ENCODE measurements around the gene ARHGEF4. TPM values are rescaled to one million over a fixed set of nuclear protein-coding genes. Genes with fewer than 3 reads are reported as not detected.

ARHGEF4 gene
- total and polyA plus RNA-seq, 10 of the 15 experiments (the other 5 are each of a cell fraction or from before 2014, with no cell fraction given) = 0.02 to 0.24 (median 0.16) TPM; not detected in 6

GRCh38 chr2:130922417-130922816 lies 85.7 kb downstream of the ARHGEF4 start:
- TF ChIP-seq RUNX3 (IDR thresholded peaks at IDR 0.05; ENCODE audit: low read length) = no peak
- no peak for TF ChIP-seq TCF3 (IDR thresholded peaks at IDR 0.05; ENCODE audit: borderline replicate concordance, insufficient read depth, low read depth, low read length)
- TF ChIP-seq USF1 (IDR thresholded peaks at IDR 0.05; ENCODE audit: borderline replicate concordance, extremely low read length, insufficient read depth, low read depth, low read length) = no peak
- no peak for TF ChIP-seq EGR1 (IDR thresholded peaks at IDR 0.05; ENCODE audit: borderline replicate concordance in 1 of 2, low read depth in 2 of 2, low read length in 2 of 2)
- TF ChIP-seq NR2C2 (IDR thresholded peaks at IDR 0.05; ENCODE audit: borderline replicate concordance, control insufficient read depth, insufficient read length, low read depth) = no peak
- TF ChIP-seq CHD1 (IDR thresholded peaks at IDR 0.05; ENCODE audit: low read depth, low read length) = no peak
- no peak for TF ChIP-seq SP1 (IDR thresholded peaks at IDR 0.05; ENCODE audit: low read depth, low read length)
- no peak for TF ChIP-seq DPF2 (IDR thresholded peaks at IDR 0.05)
- DNase-seq (ENCODE audit: low read depth, low spot score) (no peak), FAIRE-seq (no peak), ATAC-seq (no peak)
- no peaks in the 10 kb centered on the region for H4K20me1 ChIP-seq (ENCODE audit: control insufficient read depth, insufficient read depth)
- POLR2A ChIA-PET = no interaction called here
- intact Hi-C loops (cut with micrococcal nuclease; ENCODE audit: unreplicated experiment) (no loop called here), in situ Hi-C loops (cut with MboI) (loop anchor here (5.0 kb wide), 1 partner anchor 120 kb away; no protein-coding TSS in a partner anchor)
- H3K36me3 ChIP-seq (ENCODE audit: control insufficient read depth in 2 of 2, insufficient read depth in 2 of 2, low read length in 1 of 2) = no peaks in the 10 kb centered on the region
- no peaks in the 10 kb centered on the region for H3K9me3 ChIP-seq (replicated peaks; ENCODE audit: control insufficient read depth, insufficient read depth, low read length)
- H3K79me2 ChIP-seq (ENCODE audit: control insufficient read depth, insufficient read depth, low read length) = no peaks in the 10 kb centered on the region
- BruUV-seq (replicated peaks) = no TSS peak
- no peak overlapping the region for H3K4me2 ChIP-seq (ENCODE audit: control insufficient read depth, insufficient read depth)
- no peak overlapping the region for H3K27ac ChIP-seq (ENCODE audit: control insufficient read depth, insufficient read depth)
- CTCF ChIA-PET = interaction anchor here (1.0 to 7.4 kb wide), 3 partner anchors 122 to 182 kb away, joined by 3 to 89 read pairs (median 6); no protein-coding TSS in a partner anchor
- SMC1A ChIA-PET (ENCODE audit: uncharacterized antibody, unreplicated experiment) = interaction anchor here (0.9 to 1.5 kb wide), 3 partner anchors 11 to 125 kb away, joined by 3 to 4 read pairs (median 4); no protein-coding TSS in a partner anchor
- H3K4me1 ChIP-seq (ENCODE audit: control insufficient read depth, insufficient read depth, low read length) = no peaks in the 10 kb centered on the region
- H3K4me3 ChIP-seq = no peak overlapping the region
- H2AFZ ChIP-seq (ENCODE audit: control insufficient read depth, low read depth, low read length) = no peak overlapping the region
- H3K27me3 ChIP-seq (replicated peaks in 1 of 2; ENCODE audit: control insufficient read depth in 2 of 2, insufficient read depth in 2 of 2, low read length in 1 of 2) = no peaks in the 10 kb centered on the region
- no peak overlapping the region for H3K9ac ChIP-seq (ENCODE audit: control insufficient read depth, insufficient read depth, low read length)
- RAD21 ChIA-PET (ENCODE audit: unreplicated experiment) = interaction anchor here (3.6 kb wide), 1 partner anchor 125 kb away, joined by 17 read pairs; no protein-coding TSS in a partner anchor
- 73% methylated on average over 2 of the region's 2 CpGs for WGBS (ENCODE audit: insufficient coverage, insufficient replicate concordance, low lambda C conversion rate, missing lambda C conversion rate)
